ENCODE measurements around the gene EXOSC5.
"Not testable (repeated sequence)": the region's sequence is repeated elsewhere in the genome, so short reads cannot be mapped to it uniquely, and the experiment has no call there.

The EXOSC5 gene

DNA sequence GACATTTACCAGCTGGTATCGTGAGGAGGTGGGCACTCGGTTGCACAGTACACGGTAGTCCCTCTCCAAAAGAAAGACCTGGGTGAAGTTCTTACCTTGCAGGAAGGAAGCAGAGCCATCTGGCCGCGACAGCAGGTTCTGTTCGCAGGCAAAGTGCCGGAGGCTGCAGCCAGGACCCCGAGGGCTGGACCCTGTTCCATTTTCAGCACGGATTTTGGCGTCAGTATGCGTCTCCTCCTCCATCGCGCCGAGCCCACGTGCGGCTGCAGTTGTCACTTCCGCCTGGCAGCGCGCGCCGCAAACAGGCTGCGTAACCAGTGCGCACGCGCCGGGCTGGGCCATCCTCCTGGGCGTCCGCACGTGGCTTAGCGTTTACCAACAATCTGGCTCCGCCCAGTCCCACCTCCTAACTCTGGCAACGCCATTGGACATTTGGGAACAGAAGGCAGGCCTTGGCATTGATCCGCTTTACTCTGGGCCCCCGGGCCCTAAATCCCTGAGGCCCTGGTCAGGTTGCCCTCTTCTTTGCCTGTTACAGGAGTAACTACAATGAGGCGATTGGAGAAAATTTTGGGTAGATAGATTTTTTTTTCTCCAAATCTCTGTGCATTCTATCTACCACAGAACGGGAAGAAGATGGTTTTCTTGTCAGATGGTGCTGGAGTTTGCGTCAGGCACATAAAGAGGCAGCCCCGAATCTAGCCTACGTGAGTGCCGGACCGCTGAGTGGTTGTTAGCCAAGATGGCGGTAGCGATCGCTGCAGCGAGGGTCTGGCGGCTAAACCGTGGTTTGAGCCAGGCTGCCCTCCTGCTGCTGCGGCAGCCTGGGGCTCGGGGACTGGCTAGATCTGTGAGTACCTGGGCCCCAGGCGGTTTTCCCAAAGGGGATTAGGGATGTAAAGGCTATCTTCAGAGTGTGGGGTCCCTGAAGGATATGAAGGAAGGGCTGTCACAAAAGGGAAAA is at the start of gene EXOSC5, which contains the start of gene BCKDHA:
TSS of gene EXOSC5 (minus strand) at position 274 of the 964 bp plus-strand sequence. CDS start at position 243, 31 bp downstream.
TSS of gene BCKDHA (plus strand) at position 733 of the 964 bp plus-strand sequence. CDS start at position 743, 10 bp downstream.
- DNase-seq = peak; percentile 98

DNA sequence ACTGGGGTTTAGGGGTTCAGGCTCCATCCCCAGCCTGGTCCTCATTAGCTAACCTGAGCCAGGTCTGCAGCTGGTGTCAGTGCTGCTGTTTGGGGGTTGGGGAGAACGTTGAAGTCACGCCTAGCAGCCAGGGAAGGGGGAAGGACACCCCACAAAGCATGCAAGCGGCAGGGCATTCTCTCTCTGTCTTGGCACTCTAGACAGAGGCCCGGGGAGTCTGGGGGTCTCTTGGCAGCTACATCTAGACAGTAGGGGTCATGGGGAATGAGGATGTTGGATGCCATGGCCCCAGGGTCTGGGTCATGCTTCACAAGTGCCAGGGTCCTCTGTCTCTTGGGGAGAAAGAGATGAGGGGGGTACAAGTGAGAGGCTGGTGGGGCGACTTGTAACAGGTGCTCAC is 48.4 kb upstream of the EXOSC5 start:
- no peak for DNase-seq

- DNase-seq = no peak
These were observed 46.8 kb upstream of the EXOSC5 start for GRCh38 chr19:41443813-41444455.

- no peak for DNase-seq
These were observed 45.6 kb upstream of the EXOSC5 start, which contains the start of gene ERICH4 for GRCh38 chr19:41442473-41443355. Gene ERICH4 (plus strand): TSS chr19:41443156. CDS start chr19:41443170, 14 bp downstream.

DNA sequence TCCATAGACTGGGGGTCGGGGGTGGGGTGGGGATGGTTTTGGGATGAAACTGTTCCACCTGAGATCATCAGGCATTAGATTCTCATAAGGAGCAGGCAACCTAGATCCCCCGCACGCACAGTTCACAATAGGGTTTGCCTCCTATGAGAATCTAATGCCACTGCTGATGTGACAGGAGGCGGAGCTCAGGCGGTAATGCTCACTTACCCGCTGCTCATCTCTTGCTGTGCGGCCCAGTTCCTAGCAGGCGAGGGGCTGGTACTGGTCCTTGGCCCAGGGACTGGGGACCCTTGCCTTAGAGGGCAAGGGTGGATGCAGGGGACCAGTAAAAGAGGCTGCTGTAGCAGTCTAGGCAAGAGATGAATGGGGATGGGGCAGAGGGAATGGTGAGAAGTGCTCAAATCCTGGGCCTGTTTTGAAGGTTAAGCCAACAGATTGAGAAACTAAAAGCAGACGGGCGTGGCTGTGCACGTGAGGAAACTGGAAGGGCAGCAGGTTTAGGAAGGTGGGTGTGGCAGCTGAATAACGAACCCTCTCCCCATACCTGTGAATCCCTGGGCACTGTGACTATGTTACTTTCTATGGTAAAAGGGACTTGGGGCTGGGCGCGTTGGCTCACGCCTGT is 44.3 kb upstream of the EXOSC5 start:
- no peak for DNase-seq

- DNase-seq = peak; percentile 96
These were observed 42.5 kb upstream of the EXOSC5 start, which contains the start of gene DMAC2 for GRCh38 chr19:41439441-41440222. Gene DMAC2 (minus strand): TSS chr19:41439912. CDS start chr19:41439899, 13 bp downstream.

- DNase-seq = no peak
These were observed 40.9 kb upstream of the EXOSC5 start for GRCh38 chr19:41437944-41438574.

GRCh38 chr19:41436674-41436951 is 39.5 kb upstream of the EXOSC5 start:
- DNase-seq = no peak

DNA sequence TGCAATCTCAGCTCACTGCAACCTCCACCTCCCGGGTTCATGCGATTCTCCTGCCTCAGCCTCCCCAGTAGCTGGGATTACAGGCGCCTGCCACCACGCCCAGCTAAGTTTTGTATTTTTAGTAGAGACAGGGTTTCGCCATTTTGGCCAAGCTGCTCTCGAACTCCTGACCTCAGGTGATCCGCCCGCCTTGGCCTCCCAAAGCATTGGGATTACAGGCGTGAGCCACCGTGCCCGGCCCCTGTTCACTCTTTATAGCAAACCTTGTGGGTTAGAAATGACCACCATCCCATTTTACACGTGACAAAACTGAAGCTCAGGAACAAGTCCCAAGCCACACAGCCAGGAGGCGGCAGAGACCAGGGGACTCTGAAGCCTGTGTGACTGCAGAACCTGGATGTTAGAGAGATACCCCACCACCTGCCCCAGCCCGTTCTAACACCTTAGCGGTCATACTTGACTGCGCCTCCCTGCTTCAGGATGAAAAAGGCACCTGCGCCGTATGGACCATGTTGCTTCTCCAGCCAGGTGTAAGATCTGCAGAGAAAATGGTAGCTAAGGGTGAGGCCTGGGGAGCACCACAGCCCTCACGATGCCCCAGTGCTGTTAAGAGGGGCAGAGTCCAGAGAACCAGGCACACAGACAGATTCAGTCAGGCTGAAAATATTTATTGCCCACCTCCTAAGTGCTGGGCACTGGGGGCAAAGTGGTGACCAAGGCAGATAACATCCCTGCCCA is 38.9 kb upstream of the EXOSC5 start:
- DNase-seq = no peak

DNA sequence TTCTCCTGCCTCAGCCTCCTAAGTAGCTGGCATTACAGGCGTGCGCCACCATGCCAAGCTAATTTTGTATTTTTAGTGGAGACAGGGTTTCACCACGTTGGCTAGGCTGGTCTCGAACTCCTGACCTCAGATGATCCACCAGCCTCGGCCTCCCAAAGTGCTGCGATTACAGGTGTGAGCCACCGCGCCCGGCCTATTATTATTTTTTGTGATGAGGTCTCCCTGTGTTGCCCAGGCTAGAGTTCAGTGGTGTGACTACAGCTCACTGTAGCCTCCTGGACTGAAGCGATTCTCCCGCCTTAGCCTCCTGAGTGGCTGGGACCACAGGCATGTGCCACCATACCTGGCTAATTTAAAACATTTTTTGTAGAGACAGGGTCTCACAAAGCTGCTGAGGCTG is 38.2 kb upstream of the EXOSC5 start:
- not testable (repeated sequence) for DNase-seq

GRCh38 chr19:41434450-41434849 is 37.3 kb upstream of the EXOSC5 start:
- no peak for DNase-seq

DNA sequence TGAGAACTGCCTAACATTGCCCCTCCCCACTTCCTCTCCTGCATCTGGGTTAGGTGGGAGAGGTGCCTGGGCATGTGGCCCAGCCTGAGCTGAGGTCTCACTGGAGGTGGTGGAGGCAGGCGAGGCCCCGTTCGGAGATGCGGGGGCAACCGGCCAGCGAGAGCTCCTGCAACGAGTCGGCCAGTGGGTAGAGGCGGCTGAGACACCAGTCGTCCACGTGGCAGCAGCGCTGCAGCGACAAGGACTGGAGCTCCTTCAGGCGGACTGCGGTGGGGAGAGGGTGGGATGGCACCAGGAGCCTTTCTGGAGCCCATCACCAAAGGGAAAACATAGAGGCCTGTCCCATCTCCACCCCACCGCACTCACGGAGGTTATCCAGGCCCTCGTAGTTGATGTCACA is 36.0 kb upstream of the EXOSC5 start:
- no peak for DNase-seq

GRCh38 chr19:41431426-41432386 is 34.5 kb upstream of the EXOSC5 start:
- DNase-seq = no peak

DNA sequence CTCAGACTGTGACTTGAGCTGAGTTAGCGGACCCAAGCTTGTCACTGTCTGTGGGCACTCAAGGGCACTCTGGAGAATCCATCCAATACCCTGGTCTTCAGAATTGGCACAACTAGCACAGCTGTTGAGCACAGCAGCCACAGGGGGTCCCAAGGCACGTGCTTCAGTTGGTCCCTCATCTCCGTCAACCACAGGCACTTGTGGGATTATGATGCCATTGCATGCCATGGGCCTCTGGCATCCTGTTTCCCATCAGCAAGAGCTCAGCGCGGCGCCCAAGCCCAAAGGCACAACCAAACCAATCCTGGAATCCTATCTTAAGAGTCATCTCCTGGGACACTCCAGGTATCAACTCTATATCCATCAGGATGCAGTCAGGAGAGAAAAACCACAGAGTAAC is 33.8 kb upstream of the EXOSC5 start:
- no peak for DNase-seq

GRCh38 chr19:41428481-41428859 is 31.3 kb upstream of the EXOSC5 start:
- DNase-seq = no peak

DNA sequence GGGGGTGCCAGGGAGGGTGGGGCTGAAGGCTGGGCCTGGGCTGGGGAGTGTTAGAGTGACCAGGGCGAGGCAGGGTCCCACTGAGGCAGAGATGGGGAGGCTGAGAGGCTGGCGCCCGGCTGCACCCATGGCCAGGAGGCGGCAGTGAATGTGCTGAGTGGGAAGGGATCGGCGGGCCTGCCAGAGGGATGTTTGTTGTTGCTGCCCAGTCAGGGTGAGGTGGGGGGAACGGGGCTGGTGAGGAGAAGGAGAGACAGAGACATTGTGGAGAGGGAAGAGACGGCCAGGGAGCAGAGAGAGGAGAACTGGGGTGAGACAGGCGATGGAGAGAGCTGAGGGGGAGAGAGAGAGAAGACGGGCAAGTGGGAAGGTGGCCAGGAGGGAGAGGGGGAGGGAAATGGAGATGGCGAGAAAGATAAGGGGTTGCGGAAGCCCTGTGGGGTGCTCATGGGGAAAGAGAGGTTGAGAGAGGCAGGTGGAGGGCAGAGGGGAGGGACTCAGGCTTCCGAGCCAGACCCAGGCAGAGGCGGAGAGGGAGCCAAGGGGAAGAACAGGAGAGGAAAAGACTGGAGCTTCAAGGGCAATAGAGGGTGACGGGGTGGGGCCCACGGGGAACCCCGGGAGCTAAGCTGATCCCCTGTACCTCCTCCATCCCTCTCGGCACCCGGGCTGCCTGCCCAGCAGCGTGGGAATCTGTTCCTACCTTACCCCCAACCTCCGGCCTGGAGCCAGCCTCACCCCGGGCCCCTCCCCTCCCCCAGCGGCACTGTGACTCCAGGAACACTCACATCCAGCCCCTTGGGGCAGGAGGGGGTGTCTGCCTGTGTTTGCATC is 30.7 kb upstream of the EXOSC5 start:
- DNase-seq = no peak

DNA sequence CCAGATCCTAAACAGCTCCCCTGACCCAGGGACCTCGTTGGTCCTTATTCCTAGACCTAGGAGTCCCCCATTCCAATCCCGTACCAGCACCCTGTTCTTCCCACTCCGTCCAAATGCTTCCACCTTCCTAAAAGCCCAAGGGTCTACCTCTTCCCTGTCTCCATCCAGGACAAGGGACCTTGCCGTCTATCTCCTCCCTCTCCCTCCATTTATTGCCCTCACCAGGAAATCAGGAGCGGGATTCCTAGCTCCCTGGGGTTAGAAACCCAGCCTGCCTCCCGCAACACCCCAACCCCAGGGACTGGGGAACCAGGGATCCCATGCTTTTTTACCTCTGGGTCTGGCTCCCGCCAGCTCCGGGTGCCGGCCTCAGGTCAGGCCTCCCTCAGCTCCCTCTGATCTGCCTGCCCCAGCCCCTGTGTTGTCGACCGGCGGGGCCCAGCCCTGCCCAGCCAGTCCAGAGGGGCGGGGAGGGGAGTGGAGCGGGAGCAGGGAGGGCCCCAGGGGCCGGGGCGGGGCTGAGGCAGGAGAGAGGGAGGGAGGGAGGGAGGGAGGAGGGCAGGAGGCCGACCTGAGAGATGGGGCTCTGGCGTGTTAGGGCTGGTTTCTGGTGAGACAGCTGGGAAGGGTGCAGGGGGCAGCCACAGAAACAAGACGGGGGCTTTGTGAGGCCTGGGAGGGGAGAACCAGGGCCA is 29.9 kb upstream of the EXOSC5 start, which contains the start of gene B3GNT8:
TSS of gene B3GNT8 (minus strand) at position 423 of the 695 bp plus-strand sequence. CDS start 596 bp downstream, outside the sequence.
- no peak for DNase-seq

All from NCI-H1048 (cell line).